ENCODE measurements around the gene RNF208. TPM values are rescaled to one million over a fixed set of nuclear protein-coding genes. Genes with fewer than 3 reads are reported as not detected.

RNF208 gene
- total RNA-seq, 1 donor from 2014 or later = 31.5 TPM

GRCh38 chr9:137192448-137192780 lies 29.6 kb downstream of the RNF208 start:
- Histone ChIP-seq H3K4me1 (peaks cover 89% of the 10 kb centered on the region), H3K36me3 (peaks cover 30% of the 10 kb centered on the region), H3K4me3 (no peak overlapping the region), H3K27me3 (ENCODE audit: low read depth) (no peaks in the 10 kb centered on the region), H3K9me3 (replicated peaks) (no peaks in the 10 kb centered on the region), H3K27ac (replicated peaks) (peak overlapping the region; percentile 92)
- no peak for DNase-seq
- intact Hi-C loops (cut with micrococcal nuclease) = no loop called here
- no peak for TF ChIP-seq CTCF (IDR thresholded peaks at IDR 0.05; ENCODE audit: borderline replicate concordance)

GRCh38 chr9:137191691-137192447 lies 30.2 kb downstream of the RNF208 start:
- Histone ChIP-seq H3K27ac (replicated peaks) (peak overlapping the region; percentile 100), H3K36me3 (peaks cover 35% of the 10 kb centered on the region), H3K4me3 (no peak overlapping the region), H3K9me3 (replicated peaks) (no peaks in the 10 kb centered on the region), H3K27me3 (ENCODE audit: low read depth) (no peaks in the 10 kb centered on the region), H3K4me1 (peaks cover 89% of the 10 kb centered on the region)
- intact Hi-C loops (cut with micrococcal nuclease) = no loop called here
- no peak for DNase-seq
- no peak for TF ChIP-seq CTCF (IDR thresholded peaks at IDR 0.05; ENCODE audit: borderline replicate concordance)

GRCh38 chr9:137191245-137191644 lies 30.8 kb downstream of the RNF208 start:
- no peaks in the 10 kb centered on the region for H3K27me3 ChIP-seq (ENCODE audit: low read depth)
- H3K27ac ChIP-seq (replicated peaks) = peak overlapping the region; percentile 100
- H3K4me1 ChIP-seq = peaks cover 89% of the 10 kb centered on the region
- no peaks in the 10 kb centered on the region for H3K9me3 ChIP-seq (replicated peaks)
- intact Hi-C loops (cut with micrococcal nuclease) = no loop called here
- H3K36me3 ChIP-seq = peaks cover 38% of the 10 kb centered on the region
- no peak for DNase-seq
- no peak for TF ChIP-seq CTCF (IDR thresholded peaks at IDR 0.05; ENCODE audit: borderline replicate concordance)
- H3K4me3 ChIP-seq = no peak overlapping the region

GRCh38 chr9:137190315-137190856 lies 31.7 kb downstream of the RNF208 start:
- no peak for TF ChIP-seq CTCF (IDR thresholded peaks at IDR 0.05; ENCODE audit: borderline replicate concordance)
- intact Hi-C loops (cut with micrococcal nuclease) = no loop called here
- Histone ChIP-seq H3K4me3 (peak overlapping the region; percentile 100), H3K36me3 (peaks cover 46% of the 10 kb centered on the region), H3K27ac (replicated peaks) (peak overlapping the region; percentile 100), H3K4me1 (peaks cover 89% of the 10 kb centered on the region), H3K27me3 (ENCODE audit: low read depth) (no peaks in the 10 kb centered on the region), H3K9me3 (replicated peaks) (no peaks in the 10 kb centered on the region)
- no peak for DNase-seq

- H3K9me3 ChIP-seq (replicated peaks) = no peaks in the 10 kb centered on the region
- no peaks in the 10 kb centered on the region for H3K27me3 ChIP-seq (ENCODE audit: low read depth)
- H3K27ac ChIP-seq (replicated peaks) = peak overlapping the region; percentile 100
- TF ChIP-seq CTCF (IDR thresholded peaks at IDR 0.05; ENCODE audit: borderline replicate concordance) = no peak
- H3K4me1 ChIP-seq = peaks cover 87% of the 10 kb centered on the region
- DNase-seq = no peak
- H3K4me3 ChIP-seq = peak overlapping the region; percentile 100
- peaks cover 54% of the 10 kb centered on the region for H3K36me3 ChIP-seq
- intact Hi-C loops (cut with micrococcal nuclease) = no loop called here
Measured at GRCh38 chr9:137189297-137190295, 32.4 kb downstream of the RNF208 start.
